Fibroblast of skin of abdomen (primary cell): ENCODE results near the gene RDH13.

Experiments used
- DNase-seq: peaks from one replicate; pipeline ENCODE4 v3.0.0-alpha.2; 2013

RDH13 gene

DNA sequence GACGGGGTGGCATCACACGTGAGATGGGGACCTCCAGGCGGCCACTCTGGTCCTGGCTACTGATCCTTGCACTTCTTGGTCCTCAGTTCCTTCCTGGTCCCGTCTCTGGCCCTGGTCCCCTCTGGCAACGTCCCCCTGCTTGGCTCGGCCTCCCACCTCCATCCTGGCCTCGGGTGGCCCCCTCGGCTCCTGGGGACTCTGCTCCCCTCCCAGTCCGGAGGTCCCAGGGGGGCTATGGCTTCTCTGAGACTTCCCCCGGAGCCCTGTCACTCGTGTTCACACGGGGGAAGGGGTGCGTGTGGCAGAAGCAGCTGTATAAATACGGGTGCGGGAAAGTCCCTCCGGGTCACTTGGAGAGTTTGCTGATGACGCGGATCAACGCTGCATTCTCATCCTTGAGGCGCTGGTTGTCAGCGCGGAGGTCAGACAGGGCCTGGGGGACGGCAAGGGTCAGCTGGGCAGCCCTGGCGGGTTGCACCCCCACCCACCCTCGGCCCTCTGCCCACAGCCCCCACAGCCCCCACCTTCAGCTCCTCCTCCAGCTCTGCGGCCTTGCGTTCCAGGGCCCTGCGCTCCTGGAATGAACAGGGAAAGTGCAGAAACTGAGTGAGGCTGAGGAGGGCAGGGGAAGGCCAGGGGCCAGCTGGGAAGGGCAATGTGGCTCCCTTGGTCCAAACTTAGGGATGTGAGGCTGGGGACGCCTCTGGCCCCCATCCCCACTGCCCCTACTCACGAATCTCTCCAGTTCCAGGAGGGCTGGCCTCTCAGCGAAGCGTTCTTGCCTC lies 28.4 kb upstream of the RDH13 start:
- no peak for DNase-seq

DNA sequence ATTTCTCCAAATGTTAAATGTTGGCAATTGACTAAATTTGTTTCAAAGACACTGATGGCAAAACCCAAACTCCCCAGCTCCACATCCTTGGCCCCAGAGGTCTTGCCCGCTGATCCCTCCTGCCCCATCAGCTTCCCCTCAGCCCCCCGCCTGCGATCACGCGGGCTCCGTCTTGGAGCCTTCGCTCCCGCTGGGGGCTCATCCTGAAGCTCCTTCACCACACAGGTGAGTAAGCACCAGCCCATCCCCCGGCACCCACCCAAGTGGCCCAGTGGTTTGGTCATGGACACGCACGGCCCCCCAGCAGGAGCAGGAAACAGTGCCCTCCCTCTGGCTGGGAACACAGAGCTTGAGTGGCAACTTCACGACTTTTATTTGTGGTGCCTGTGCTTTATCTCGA lies 27.6 kb upstream of the RDH13 start:
- no peak for DNase-seq

DNA sequence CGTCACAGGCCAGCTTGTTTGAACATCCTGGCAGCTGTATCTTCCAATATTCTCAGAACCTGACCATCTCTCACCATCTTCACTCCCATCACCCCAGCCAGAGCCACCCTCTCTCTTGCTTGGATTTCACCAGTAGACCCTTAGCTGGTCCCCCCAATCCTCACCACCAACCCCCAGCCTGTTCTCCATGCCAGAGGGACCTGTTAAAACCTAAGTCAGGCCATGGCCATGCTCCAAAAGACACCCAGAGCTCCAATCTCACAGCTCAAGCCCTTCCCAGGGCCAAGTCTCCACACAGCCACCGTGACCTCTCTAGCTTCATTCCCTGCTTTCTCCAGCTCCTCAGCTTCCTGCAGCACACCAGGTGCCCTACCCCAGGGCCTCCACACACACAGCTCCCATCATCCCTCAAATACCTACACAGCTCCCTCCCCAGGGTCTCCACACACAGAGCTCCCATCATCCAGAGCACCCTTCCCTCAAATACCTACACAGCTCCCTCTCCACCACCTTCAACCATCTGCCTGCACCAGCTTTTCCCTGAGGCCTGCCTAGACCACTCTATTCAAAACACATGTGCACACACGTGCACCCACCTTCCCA lies 26.5 kb upstream of the RDH13 start:
- DNase-seq, result no peak

DNA sequence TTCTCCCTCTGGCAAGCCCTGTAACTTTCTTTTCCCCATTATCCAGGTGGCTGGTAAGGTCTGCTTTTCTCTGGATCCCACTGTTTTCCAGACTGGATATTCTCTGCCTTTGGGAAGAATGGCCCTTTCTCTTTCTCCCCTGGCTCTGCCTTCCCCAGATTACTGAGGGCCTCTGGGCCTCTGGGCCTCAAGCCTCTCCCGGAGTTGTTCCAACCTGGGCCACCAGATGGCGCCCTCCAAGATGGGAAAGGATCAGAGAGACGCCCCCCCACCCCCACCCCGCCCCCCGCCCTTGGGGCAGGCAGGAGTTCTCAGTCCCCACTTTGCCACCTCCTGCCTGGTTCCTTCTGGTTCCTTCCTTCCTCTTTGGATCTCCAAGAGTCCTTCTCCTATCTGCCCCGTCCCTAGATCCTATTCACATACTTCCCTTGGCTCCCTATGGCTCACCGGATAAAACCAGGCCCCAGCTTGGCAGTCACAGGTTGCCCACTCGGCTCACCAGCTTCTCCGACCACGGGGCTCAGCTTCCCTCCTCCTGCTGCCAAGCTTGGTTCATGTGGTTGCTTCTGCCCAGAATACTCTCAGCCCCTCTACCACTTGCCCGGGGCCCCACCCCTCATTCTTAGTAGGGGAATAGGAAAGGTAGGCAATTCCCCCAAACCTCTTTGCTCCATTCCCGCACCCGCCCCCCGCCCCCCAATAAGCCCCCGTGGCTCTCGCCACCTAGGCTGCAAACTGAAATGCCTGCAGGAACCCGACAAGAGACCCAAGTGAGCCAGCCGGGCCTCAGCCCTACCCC lies 25.8 kb upstream of the RDH13 start:
- DNase-seq, result peak; percentile 62

DNA sequence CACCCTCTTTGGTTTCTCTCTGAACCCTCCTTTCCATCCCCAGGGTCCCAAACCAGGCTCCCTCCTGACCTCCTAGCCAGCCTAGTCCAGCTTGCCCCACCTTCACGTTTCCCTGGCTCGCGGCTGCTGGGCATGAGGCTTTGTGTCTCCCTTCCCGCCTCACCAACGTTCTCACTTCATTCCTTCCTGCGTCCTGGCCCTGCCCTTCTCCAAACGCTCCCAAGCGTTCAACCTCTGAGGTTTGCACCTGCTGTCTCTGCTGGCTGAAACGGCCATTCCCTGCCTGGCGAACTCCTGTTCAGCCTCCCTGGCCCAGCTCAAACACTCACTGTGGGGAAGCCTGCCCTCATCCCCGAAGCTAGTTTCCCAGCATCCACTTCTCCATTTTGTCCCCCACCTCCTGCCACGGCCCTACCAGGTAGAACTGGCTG lies 25.1 kb upstream of the RDH13 start:
- DNase-seq, result no peak

DNA sequence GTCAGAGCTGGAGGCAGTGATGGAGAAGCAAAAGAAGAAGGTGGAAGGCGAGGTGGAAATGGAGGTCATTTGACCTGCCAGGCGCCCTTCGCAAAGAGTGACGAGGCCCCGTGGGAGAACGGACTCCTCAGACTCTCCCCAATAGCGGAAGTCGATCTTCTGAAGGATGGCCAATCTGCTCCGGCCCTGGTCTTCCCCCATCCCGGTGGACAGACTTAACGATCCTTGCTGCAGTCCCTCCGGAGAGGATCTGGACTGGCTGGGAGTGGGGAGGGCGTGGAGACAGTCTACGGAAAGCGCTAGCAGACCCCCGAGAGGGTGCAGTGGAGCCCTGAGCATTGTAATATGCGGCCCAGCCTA lies 24.6 kb upstream of the RDH13 start:
- no peak for DNase-seq

DNA sequence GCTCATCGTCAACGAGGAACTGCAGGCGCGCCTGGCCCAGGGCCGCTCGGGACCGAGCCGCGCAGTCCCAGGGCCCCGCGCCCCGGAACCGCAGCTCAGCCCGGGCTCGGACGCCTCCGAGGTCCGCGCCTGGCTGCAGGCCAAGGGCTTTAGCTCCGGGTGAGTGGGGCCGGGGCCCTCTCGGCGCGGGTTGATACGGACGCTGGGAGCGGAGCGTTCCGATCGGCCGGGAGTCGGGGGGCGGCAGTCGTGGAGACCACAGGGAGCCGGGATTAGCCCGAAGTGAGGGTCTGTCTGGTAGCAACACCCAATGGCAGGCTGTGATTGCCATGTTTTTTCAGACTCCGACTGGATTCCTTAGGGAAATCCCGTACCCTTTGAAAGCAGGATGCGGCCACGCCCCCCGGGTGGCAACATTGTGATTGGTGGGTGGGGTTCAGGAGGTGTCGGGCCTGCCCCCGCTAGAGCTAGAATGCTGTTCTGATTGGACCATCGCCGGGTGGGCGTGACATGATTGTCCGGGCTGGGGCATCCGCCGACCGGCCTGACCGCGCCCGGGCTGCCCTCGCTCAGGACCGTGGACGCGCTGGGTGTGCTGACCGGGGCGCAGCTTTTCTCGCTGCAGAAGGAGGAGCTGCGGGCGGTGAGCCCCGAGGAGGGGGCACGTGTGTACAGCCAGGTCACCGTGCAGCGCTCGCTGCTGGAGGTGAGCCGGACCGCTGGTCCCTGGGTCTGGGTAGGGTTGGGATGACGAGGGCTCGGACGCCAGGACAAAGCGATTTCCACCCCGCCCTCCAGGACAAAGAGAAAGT lies 24.0 kb upstream of the RDH13 start:
- peak; percentile 88 for DNase-seq

DNA sequence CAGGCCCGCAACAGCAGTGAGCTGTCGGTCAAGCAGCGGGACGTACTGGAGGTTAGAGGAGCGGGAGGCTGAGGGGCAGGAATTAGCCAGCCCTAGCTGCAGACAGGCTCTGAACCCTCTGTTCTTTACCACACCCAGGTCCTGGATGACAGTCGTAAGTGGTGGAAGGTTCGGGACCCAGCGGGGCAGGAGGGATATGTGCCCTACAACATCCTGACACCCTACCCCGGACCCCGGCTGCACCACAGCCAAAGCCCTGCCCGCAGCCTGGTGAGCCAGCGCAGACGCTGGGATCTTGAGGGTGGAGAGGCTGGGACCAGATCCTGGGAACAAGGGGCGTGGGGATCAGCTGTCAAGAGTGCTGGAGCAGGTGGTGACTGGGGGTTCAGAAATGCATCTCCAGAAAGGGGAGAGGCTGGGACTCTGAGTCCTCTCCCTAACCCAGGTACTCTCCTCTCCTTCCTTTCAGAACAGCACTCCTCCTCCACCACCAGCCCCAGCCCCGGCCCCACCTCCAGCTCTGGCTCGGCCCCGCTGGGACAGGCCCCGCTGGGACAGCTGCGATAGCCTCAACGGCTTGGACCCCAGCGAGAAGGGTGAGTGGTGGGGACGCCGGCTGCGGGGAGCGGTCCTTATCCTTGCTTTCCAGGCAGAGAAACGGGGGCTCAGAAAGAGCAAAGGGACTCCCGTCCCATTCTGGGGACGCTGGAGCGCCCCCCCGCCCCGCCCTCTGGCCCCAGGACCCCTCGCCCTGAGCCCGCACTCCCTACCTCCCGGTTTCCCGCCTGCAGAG lies 23.2 kb upstream of the RDH13 start:
- no peak for DNase-seq

DNA sequence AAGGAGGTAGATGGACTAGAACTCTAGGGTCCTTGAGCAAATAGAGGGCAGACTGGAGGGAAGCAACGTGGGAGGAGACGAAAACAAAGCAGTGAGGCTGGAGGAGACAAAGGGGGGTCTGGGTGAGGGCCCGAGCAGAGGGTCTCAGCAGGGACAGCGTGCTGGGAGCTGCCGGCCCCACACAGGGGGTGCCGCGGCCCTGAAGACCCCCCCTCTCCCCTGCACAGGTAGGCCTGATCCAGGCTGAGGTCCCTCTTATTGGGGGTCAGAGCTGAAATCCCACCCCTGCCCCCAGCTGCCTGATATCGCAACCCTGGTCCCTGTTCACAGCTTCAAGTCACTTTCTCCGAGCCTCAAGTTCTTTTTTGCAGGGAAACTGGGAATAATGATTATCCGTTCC lies 21.5 kb upstream of the RDH13 start:
- DNase-seq, result no peak

DNA sequence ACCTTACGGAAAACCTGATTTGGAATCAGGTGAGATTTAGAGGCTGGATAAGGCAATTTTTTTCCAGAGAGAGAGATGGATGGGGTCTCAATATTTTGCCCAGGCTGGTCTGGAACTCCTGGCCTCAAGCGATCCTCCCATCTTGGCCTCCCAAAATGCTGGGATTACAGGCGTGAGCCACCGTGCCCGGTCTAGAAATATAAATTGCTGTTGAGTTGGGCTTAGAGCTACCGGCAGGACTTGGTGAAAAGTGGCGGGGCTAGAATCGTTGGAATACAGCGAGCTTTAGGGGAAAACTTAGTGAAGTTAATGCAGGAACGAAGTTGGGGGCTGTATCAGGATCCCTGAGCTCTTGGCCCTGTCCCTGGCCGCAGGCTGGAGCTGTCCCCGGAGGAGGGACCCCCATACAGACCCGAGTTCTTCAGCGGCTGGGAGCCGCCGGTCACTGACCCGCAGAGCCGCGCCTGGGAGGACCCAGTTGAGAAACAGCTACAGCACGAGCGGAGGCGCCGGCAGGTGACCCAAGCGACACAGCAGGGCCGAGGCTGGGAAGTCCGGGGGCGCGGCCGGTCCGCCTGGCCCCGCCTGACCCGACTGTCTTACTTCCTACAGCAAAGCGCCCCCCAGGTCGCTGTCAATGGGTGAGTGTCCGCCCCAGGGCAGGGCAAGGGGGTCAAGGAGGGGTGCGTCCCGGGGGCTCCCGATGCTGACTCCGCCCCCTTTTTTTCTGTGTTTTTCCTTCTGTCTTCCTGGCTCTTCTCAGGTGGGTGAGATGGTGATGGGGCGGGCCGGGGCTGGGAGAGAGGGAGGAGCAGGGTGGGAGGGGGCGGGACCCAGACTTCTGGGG lies 20.3 kb upstream of the RDH13 start:
- DNase-seq, result no peak

DNA sequence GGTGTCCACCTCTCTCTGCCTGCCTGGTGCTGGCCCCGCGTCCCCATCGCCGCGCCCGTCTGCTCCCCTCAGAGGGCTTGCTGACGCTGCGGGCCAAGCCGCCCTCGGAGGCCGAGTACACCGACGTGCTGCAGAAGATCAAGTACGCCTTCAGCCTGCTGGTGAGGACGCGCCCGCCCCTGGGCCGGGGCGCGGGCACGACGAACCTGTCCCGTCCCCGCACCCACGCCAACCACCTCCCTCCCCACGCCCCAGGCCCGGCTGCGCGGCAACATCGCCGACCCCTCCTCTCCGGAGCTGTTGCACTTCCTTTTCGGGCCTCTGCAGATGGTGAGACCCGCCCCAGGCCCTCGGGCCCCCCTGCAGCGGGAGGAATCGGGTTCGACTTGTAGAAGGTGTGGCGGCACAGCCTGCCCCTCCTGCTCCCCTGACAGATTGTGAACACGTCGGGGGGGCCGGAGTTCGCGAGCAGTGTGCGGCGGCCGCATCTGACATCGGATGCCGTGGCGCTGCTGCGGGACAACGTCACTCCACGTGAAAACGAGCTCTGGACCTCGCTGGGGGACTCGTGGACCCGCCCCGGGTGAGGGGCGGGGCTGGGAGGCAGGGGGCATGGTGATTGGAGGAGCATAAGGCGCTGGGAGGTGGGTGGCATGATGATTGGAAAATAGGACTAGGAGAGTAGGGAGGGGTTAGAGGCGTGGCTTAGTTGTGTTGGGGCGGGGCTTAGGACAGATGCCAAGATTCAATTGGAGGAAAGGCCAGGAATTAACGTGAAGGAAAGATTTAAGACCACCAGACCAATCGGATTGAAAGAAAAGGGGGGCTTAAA lies 19.3 kb upstream of the RDH13 start:
- peak; percentile 26 for DNase-seq

DNA sequence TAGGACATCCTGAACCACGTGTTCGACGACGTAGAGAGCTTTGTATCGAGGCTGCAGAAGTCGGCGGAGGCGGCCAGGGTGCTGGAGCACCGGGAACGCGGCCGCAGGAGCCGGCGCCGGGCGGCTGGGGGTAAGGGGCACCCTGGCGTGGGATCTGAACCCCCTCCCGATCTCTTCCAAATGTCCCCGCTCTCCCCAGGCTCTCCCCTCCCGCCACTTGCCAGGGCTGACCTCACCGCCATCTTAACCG lies 18.7 kb upstream of the RDH13 start:
- DNase-seq, result no peak

DNA sequence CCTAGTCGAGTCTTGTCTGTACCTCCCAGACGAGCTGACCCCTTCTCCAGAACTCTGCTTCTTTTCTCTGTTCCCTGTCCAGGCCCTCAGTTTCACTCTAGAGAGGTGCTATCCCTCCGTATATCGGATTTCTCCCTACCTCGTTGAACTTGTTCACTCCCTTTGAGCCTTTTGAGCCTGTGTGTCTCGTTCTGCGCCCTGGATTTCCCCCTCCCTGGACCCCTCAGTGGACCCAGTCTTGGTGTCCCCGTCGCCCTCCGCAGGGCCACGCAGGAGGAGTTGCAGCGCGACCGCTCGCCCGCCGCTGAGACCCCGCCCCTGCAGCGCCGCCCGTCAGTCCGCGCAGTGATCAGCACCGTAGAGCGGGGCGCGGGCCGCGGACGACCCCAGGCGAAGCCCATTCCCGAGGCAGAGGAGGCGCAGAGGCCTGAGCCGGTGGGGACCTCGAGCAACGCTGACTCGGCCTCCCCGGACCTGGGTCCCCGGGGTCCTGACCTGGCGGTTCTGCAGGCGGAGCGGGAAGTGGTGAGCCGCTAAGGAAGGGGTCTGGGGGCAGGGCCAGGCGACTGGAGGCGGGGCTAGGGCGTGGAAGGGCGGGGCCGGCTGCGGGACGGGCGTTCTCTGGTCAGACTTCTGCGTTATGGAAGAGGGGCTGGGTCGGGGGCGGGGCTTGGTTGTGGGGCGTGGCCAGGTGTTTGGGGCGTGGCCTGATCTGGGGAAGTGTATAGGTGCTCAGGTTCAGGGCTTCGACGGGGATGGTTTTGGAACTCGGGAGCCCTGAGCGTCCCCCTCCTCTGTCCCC lies 18.2 kb upstream of the RDH13 start:
- DNase-seq, result peak; percentile 30

DNA sequence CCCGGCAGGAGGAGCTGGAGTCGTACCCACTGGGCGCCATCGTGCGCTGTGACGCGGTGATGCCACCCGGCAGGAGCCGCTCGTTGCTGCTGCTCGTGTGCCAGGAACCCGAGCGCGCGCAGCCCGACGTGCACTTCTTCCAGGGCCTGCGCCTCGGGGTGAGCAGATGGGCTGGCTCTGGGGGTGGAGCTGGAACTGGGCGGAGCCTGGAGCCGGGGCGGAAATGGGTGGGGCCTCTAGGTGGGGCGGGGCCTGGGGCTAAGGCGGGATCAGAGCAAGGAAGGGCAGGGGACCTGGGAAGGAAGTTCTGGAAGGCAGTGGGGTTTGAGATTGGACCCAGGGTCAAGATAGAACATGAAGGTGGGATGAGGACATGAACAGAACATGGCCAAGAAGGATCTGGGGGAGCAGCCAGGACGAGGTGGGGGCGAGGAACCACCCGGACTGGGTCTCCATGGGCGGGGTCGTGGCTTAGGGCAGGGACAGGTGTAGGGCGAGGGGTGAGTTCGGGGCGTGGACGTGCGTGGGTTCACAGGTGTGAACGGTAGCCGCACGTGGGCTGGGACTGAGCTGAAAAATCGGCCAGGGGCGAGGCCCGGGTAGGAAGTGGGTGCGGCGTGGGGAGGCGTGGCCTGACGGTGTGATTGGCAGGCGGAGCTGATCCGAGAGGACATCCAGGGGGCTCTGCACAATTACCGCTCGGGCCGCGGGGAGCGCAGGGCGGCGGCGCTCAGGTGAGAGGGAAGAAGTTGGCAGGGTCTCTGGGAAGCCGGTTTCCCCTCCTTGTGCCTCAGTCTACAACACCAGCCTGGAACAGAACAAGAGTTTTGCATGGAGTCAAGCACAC lies 17.4 kb upstream of the RDH13 start:
- DNase-seq, result peak; percentile 39

DNA sequence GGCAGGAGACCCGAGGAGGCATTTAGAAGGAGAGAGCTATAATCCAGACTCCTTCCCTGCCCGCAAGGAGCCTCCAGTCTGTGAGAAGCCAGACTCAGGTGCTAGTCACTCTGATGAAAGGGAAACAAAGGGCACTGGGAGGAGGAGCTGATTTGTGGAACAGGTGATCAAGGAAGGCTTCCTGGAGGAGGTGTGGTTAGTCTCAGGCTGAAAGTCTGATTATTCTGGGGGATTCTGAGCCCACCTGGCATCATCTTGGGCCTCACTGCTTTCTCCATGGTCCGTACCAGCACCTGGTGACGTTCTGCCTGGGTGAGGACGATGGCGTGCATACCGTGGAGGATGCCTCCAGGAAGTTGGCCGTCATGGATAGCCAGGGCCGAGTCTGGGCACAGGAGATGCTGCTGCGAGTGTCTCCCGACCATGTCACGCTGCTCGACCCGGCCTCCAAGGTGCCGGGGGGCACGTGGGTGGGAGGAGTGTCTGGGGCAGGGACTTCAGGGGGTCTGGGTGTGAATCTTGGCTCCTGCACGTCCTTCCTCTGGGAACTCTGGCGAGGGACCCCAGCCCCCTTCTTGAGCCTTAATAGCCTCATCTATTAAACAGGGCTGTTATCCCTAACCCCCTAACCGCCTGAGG lies 16.6 kb upstream of the RDH13 start:
- DNase-seq, result no peak

DNA sequence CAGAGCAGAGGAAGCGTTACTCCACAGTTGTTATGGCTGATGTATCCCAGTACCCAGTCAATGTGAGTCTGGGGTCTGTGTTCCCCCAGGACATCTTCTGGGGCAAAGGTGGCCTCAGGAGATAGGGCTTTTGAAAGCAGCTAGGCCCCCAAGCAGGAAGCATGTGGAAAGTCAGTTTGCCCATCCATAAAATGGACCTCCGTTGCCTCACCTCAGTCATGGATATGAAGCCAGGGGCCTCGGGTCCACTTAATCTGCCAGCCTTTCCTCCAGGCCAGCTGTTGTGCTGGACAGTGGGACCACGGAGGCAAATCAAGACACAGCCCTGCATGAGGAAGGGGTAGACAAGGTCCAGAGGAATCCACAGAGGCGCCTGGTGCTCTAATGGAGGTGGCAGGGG lies 16.0 kb upstream of the RDH13 start:
- no peak for DNase-seq

DNA sequence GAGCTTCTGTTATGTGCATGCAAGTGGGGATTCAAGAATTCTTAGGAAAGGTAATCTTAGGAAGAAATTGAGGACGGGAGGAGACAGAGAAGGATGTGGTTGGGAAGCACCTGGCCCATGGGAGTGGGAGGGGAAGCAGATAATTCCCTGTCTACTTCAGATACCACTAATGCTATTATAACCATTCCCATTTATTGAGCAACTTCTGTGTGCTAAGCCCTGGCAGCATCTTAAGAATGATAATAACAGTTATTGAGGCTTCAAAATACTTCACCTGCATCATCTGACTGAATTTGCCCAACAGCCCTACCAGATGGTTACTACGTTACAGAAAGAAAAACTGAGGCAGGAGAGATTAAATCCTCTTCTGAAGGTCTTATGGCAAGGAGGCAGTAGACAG lies 14.2 kb upstream of the RDH13 start:
- no peak for DNase-seq

DNA sequence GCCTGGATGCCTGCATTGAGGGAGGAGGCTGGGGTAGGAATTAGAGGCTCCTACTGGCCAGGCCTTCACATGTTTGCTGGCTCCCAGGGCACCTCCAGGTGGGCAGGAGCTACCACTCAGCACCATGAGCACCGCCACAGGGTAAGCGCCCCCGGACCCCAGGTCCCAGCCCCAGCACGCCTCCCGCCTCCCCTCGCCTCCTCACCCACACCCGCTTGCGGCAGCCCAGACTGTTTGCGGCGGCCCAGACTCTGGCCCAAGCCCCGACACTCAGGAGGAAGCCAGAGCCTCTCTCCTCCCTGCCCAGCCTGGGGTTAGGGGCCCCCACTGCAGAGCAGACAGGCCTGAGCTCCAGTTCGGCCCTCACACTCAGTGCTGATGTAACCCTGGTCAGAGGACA lies 13.4 kb upstream of the RDH13 start:
- DNase-seq, result no peak
